OCI-LY3 (cell line): ENCODE results near the gene FAM13A.

Experiments
- H2AFZ ChIP-seq: fragments of 200-600, 300-600 bp; shearing (Covaris generic); 2 replicates; pipeline ENCODE4 v1.6.0; 2014; ENCODE audit warnings: antibody characterized with exemption, low read depth, low read length
- H3K27ac ChIP-seq: fragments of 200-600, 300-600 bp; sonication (generic); 2 replicates; pipeline ENCODE4 v1.5.1; 2014; ENCODE audit warnings: mild to moderate bottlenecking, low read length, moderate library complexity, mixed read lengths
- H3K27me3 ChIP-seq: fragments of 200-600, 300-600 bp; sonication (generic); 2 replicates; pipeline ENCODE4 v1.6.1; 2014; ENCODE audit warnings: low read depth, low read length, mixed read lengths
- H3K36me3 ChIP-seq: fragments of 200-600, 300-600 bp; sonication (generic); replicated peaks from 2 replicates; pipeline ENCODE3; 2014; ENCODE audit warnings: low read depth, low read length, mixed read lengths
- H3K4me1 ChIP-seq: fragments of 300-600, 200-600 bp; sonication (generic); 2 replicates; pipeline ENCODE4 v1.6.1; 2014; ENCODE audit warnings: low read length, mixed read lengths
- H3K4me2 ChIP-seq: fragments of 200-600, 300-600 bp; sonication (generic); 2 replicates; pipeline ENCODE4 v1.6.1; 2014; ENCODE audit warnings: low read length, mixed read lengths
- H3K4me3 ChIP-seq: fragments of 300-600, 200-600 bp; sonication (generic); 2 replicates; pipeline ENCODE4 v1.5.1; 2014; ENCODE audit warnings: antibody characterized with exemption, mild to moderate bottlenecking, low read length, moderate library complexity
- H3K79me2 ChIP-seq: fragments of 300-600, 200-600 bp; shearing (Covaris generic); 2 replicates; pipeline ENCODE4 v1.6.1; 2014; ENCODE audit warnings: mild to moderate bottlenecking, low read length, mixed read lengths
- H3K9ac ChIP-seq: fragments of 300-600, 200-600 bp; shearing (Covaris generic); 2 replicates; pipeline ENCODE4 v1.6.0; 2014; ENCODE audit warnings: mild to moderate bottlenecking, low read length, moderate library complexity
- H3K9me3 ChIP-seq: fragments of 200-600, 300-600 bp; shearing (Covaris generic); 2 replicates; pipeline ENCODE4 v1.6.1; 2014; ENCODE audit warnings: low read length, mixed read lengths; ENCODE audit not compliant: insufficient read depth
- H4K20me1 ChIP-seq: fragments of 200-600, 300-600 bp; sonication (generic); 2 replicates; pipeline ENCODE4 v1.6.1; 2016; ENCODE audit warnings: low read length, mixed read lengths; ENCODE audit not compliant: insufficient read depth
- CTCF ChIP-seq: fragments of 200-600, 300-600 bp; sonication (generic); IDR thresholded peaks from 2 replicates; pipeline ENCODE4 v1.5.1; 2014; ENCODE audit warnings: antibody characterized with exemption, low read length, low read depth
- EZH2phosphoT487 ChIP-seq: fragments of 200-600 bp; shearing (Covaris generic); IDR thresholded peaks from 2 replicates; pipeline ENCODE4 v1.6.1; 2018; ENCODE audit warnings: antibody characterized with exemption, mixed run types, low read depth

FAM13A gene

GRCh38 chr4:88797725-88798124 lies 259.3 kb downstream of the FAM13A start:
- H3K4me2 ChIP-seq = no peak overlapping the region
- no peak overlapping the region for H3K9ac ChIP-seq
- H4K20me1 ChIP-seq = peaks cover 12% of the 10 kb centered on the region; the same call in 1 of the 2 replicates
- no peak overlapping the region for H2AFZ ChIP-seq
- TF ChIP-seq CTCF = no peak
- TF ChIP-seq EZH2phosphoT487 = no peak
- H3K27ac ChIP-seq = no peak overlapping the region
- no peaks in the 10 kb centered on the region for H3K79me2 ChIP-seq
- H3K4me1 ChIP-seq = peaks cover 48% of the 10 kb centered on the region
- peaks cover 6% of the 10 kb centered on the region; the same call in 1 of the 2 replicates for H3K9me3 ChIP-seq
- no peaks in the 10 kb centered on the region for H3K36me3 ChIP-seq
- H3K27me3 ChIP-seq = peaks cover 24% of the 10 kb centered on the region
- H3K4me3 ChIP-seq = no peak overlapping the region

GRCh38 chr4:88796545-88796944 lies 260.4 kb downstream of the FAM13A start:
- H3K79me2 ChIP-seq = no peaks in the 10 kb centered on the region
- no peak for TF ChIP-seq CTCF
- no peak for TF ChIP-seq EZH2phosphoT487
- H4K20me1 ChIP-seq = peaks cover 4% of the 10 kb centered on the region; the same call in 1 of the 2 replicates
- no peak overlapping the region for H3K4me3 ChIP-seq
- H3K36me3 ChIP-seq = no peaks in the 10 kb centered on the region
- no peak overlapping the region for H3K9ac ChIP-seq
- H3K9me3 ChIP-seq = peaks cover 6% of the 10 kb centered on the region; the same call in 1 of the 2 replicates
- peaks cover 48% of the 10 kb centered on the region for H3K4me1 ChIP-seq
- H3K27ac ChIP-seq = no peak overlapping the region
- peaks cover 21% of the 10 kb centered on the region for H3K27me3 ChIP-seq
- no peak overlapping the region for H2AFZ ChIP-seq
- H3K4me2 ChIP-seq = no peak overlapping the region

GRCh38 chr4:88794952-88795351 lies 262.0 kb downstream of the FAM13A start:
- no peaks in the 10 kb centered on the region for H3K36me3 ChIP-seq
- TF ChIP-seq CTCF (no peak), EZH2phosphoT487 (no peak)
- peaks cover 14% of the 10 kb centered on the region; the same call in 1 of the 2 replicates for H3K27me3 ChIP-seq
- H3K4me2 ChIP-seq = no peak overlapping the region
- H3K4me3 ChIP-seq = no peak overlapping the region
- 0 out of 2 replicates have a peak, but pooled peaks cover 6% of the 10 kb centered on the region for H4K20me1 ChIP-seq
- H3K4me1 ChIP-seq = peaks cover 45% of the 10 kb centered on the region
- H3K79me2 ChIP-seq = no peaks in the 10 kb centered on the region
- H3K9me3 ChIP-seq = peaks cover 6% of the 10 kb centered on the region; the same call in 1 of the 2 replicates
- H2AFZ ChIP-seq = no peak overlapping the region
- H3K9ac ChIP-seq = no peak overlapping the region
- no peak overlapping the region for H3K27ac ChIP-seq

GRCh38 chr4:88794087-88794690 lies 262.8 kb downstream of the FAM13A start:
- Histone ChIP-seq H3K4me2 (no peak overlapping the region), H4K20me1 (0 out of 2 replicates have a peak, but pooled peaks cover 6% of the 10 kb centered on the region), H3K4me3 (no peak overlapping the region), H3K36me3 (no peaks in the 10 kb centered on the region), H3K79me2 (no peaks in the 10 kb centered on the region), H2AFZ (no peak overlapping the region), H3K27me3 (peaks cover 14% of the 10 kb centered on the region; the same call in 1 of the 2 replicates), H3K9me3 (peaks cover 6% of the 10 kb centered on the region; the same call in 1 of the 2 replicates), H3K9ac (no peak overlapping the region), H3K27ac (no peak overlapping the region), H3K4me1 (peaks cover 37% of the 10 kb centered on the region)
- TF ChIP-seq CTCF (no peak), EZH2phosphoT487 (no peak)
